ENCODE results near the gene UBE3D.

DNA sequence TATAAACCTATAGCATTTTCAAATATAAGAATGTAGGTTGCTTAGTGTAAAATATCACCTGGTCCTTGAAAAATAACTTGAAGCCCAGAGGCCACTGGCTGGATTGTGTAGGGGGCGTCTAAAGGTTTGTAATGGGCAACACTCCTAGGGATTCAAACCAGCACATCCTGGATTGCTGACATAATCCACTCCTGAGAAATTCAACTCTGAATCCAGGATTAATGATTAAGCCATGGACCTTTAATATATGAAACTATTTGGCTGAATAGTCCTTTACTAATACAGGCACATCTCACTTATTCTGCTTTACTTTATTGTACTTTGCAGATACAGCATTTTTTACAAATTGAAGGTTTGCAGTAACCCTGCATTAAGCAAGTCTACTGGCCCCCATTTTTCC lies 160.8 kb downstream of the UBE3D start:
- TF ChIP-seq, protein P1, sequence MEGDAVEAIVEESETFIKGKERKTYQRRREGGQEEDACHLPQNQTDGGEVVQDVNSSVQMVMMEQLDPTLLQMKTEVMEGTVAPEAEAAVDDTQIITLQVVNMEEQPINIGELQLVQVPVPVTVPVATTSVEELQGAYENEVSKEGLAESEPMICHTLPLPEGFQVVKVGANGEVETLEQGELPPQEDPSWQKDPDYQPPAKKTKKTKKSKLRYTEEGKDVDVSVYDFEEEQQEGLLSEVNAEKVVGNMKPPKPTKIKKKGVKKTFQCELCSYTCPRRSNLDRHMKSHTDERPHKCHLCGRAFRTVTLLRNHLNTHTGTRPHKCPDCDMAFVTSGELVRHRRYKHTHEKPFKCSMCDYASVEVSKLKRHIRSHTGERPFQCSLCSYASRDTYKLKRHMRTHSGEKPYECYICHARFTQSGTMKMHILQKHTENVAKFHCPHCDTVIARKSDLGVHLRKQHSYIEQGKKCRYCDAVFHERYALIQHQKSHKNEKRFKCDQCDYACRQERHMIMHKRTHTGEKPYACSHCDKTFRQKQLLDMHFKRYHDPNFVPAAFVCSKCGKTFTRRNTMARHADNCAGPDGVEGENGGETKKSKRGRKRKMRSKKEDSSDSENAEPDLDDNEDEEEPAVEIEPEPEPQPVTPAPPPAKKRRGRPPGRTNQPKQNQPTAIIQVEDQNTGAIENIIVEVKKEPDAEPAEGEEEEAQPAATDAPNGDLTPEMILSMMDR (IDR thresholded peaks at IDR 0.05), result no peak
- TF ChIP-seq POLR2A (IDR thresholded peaks at IDR 0.05), result no peak

Measured in Peyer's patch (tissue), 4 donors.